ENCODE data around the gene TP73.

DNA sequence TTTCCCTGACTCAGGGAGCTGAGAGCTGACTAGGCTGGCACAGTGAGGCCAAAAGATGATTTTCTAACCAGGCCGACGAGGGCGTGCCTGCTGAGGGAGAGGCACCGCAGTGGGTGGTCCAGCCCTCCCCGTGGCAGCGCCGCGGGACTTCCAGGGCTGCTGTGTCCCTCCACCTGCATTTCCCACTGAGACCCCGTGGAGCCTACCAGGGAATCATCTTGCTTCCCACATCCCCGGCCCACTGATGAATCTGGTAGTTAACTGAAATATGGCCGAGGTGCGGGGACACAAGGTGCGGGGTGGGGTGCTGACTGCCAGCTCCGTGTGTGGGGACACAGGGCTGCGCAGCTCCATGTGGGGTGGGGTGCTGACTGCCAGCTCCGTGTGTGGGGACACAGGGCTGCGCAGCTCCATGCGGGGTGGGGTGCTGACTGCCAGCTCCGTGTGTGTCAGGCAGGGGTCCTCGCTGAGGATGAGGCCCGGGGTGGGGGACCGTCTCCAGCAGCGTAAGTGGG, 12.9 kb upstream of the TP73 start:
- TF ChIP-seq, protein P1, sequence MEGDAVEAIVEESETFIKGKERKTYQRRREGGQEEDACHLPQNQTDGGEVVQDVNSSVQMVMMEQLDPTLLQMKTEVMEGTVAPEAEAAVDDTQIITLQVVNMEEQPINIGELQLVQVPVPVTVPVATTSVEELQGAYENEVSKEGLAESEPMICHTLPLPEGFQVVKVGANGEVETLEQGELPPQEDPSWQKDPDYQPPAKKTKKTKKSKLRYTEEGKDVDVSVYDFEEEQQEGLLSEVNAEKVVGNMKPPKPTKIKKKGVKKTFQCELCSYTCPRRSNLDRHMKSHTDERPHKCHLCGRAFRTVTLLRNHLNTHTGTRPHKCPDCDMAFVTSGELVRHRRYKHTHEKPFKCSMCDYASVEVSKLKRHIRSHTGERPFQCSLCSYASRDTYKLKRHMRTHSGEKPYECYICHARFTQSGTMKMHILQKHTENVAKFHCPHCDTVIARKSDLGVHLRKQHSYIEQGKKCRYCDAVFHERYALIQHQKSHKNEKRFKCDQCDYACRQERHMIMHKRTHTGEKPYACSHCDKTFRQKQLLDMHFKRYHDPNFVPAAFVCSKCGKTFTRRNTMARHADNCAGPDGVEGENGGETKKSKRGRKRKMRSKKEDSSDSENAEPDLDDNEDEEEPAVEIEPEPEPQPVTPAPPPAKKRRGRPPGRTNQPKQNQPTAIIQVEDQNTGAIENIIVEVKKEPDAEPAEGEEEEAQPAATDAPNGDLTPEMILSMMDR (IDR thresholded peaks at IDR 0.05): no peak
- no peak for TF ChIP-seq POLR2A (IDR thresholded peaks at IDR 0.05)
